Heart right ventricle (tissue), 16 donors: ENCODE data around the gene R3HDM2. TPM values are rescaled to one million over a fixed set of nuclear protein-coding genes. Genes with fewer than 3 reads are reported as not detected.
A peak's percentile ranks its signal among the peaks of the same experiment; 100 is the strongest.

Source experiments
- ATAC-seq, 8 donors: fragments of 200-7000 bp; cut with Tn5 transposase; one replicate each; pipeline ENCODE4 v1.9.1; 2020; ENCODE audit warnings: mild to moderate bottlenecking in 8 of 8, moderate library complexity in 8 of 8, moderate number of reproducible peaks in 1 of 8
- DNase-seq, 2 donors: peaks; one replicate each; pipeline ENCODE4 v3.0.0-alpha.2; 2020
- H3K27ac ChIP-seq, 10 donors: fragments of 200-600 bp; sonication (generic) in 2 of 10; one replicate each; pipeline versions ENCODE4 v1.5.0 to v1.8.0; 2020 to 2022; ENCODE audit warnings: mild to moderate bottlenecking in 3 of 10
- H3K27me3 ChIP-seq, 7 donors: fragments of 200-600 bp; one replicate each; pipeline ENCODE4 v1.8.0; 2021 to 2022; ENCODE audit warnings: mild to moderate bottlenecking in 2 of 7
- H3K36me3 ChIP-seq, 9 donors: fragments of 200-600 bp; sonication (generic) in 1 of 9; one replicate each; pipeline versions ENCODE4 v1.5.0 to v1.8.0; 2020 to 2022; ENCODE audit warnings: mild to moderate bottlenecking in 2 of 9
- H3K4me1 ChIP-seq, 9 donors: fragments of 200-600 bp; sonication (generic) in 1 of 9; one replicate each; pipeline versions ENCODE4 v1.5.0 to v1.8.0; 2020 to 2022; ENCODE audit warnings: mild to moderate bottlenecking in 4 of 9
- H3K4me3 ChIP-seq, 10 donors: fragments of 200-600 bp; sonication (generic) in 2 of 10; one replicate each; pipeline versions ENCODE4 v1.5.0 to v1.8.0; 2020 to 2022; ENCODE audit warnings: mild to moderate bottlenecking in 7 of 10, moderate library complexity in 2 of 10
- H3K9me3 ChIP-seq, 11 donors: fragments of 200-600 bp in 10 of 11; sonication (generic) in 2 of 11; one replicate each; pipeline versions ENCODE4 v1.5.0 to v1.8.0; 2013 to 2022; ENCODE audit warnings: mild to moderate bottlenecking in 2 of 11, control low read depth in 1 of 11, moderate library complexity in 1 of 11
- CTCF ChIP-seq, 9 donors: fragments of 200-600 bp; sonication (generic) in 2 of 9; IDR thresholded peaks; one replicate each; pipeline versions ENCODE4 v1.5.0 to v1.8.0; 2021 to 2022; ENCODE audit warnings: antibody characterized with exemption in 9 of 9, mild to moderate bottlenecking in 5 of 9, moderate library complexity in 1 of 9
- WGBS, 2 donors: extraction: QIAGEN DNeasy Blood & Tissue Kit; methylation state at CpG; one replicate each; pipeline ENCODE4 v1.1.7; 2013; ENCODE audit warnings: inconsistent platforms in 1 of 2; 5-methylcytosine and 5-hydroxymethylcytosine counted together
- intact Hi-C, 10 donors: fragments of 100-400 bp; cut with DNase I; formaldehyde crosslinking; loops; one replicate each; pipeline versions ENCODE4 v1.11.1 to v1.14.2; 2022
- polyA plus RNA-seq, 2 donors: library from polyadenylated mRNA; stranded (reverse); fragments of 200-250 nt; gene quantifications; one replicate each; pipeline ENCODE4 v1.2.3, GENCODE V29; 2013
- total RNA-seq, 10 donors: library from RNA; stranded (reverse); fragmentation: NEBNext Ultra II Directional in 3 of 10; extraction: Animal tissue kit (Norgen Biotek cat#: 25700) in 3 of 10; gene quantifications; one replicate each; pipeline versions ENCODE4 v1.2.1 to v1.2.4, GENCODE V29; 2021 to 2023
- donor health status: Arrhythmogenic right ventricular cardiomyopathy.
- donor health status: ischemic (EF 13 %, LVEDD 7.1; RV severe dilation, severe dysfunction).
- donor health status: healthy with polysubstance abuse.
- donor health status: DM: no; HTN: yes; CAD: no.
- donor health status: DM: no; HTN: no; CAD: no.
- donor health status: ischemic (EF 25% LVEDD 6.9; RV normal size, moderate dysfunction).
- donor health status: ischemic (EF 25% LVEDD 5.7; RV mildly dilated, moderate dysfunction).
- donor health status: healthy.
- donor health status: DM: yes; HTN: yes; CAD: no.
- donor health status: Ischemic cardiomyopathy.
- donor health status: ischemic (EF 35%, LVEDD 5.7; RV mildly dilated, moderate dysfunction).
- donor health status: nonischemic (EF 11% LVEDD 7.7; RV severe dilation, severe dysfunction).
- donor health status: DM: yes; HTN: yes; CAD: no.
- donor health status: PGD.
- donor health status: ischemic (EF 29% LVEDD 5.4; RV normal size, mild dysfunction).
- donor health status: nonischemic (EF 23%, LVEDD 6.1; RV moderate dilation, normal function).

Gene R3HDM2
- total and polyA plus RNA-seq, 12 donors: 15.5 to 107 (median 73.9) TPM

DNA sequence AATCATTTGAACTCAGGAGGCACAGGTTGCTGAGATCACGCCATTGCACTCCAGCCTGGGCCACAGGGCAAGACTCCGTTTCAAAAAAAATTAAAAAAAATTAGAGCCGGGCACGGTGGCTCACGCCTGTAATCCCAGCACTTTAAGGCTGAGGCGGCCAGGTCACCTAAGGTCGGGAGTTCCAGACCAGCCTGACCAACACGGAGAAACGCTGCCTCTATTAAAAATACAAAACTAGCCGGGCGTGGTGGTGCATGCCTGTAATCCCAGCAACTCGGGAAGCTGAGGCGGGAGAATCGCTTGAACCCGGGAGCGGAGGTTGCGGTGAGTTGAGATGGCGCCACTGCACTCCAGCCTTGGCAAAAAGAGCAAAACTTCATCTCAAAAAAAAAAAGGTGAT lies 35.7 kb downstream of the R3HDM2 start:
- H3K9me3 ChIP-seq: no peaks in the 10 kb centered on the region
- no peak overlapping the region for H3K4me3 ChIP-seq
- no peak overlapping the region for H3K27ac ChIP-seq
- TF ChIP-seq CTCF (IDR thresholded peaks at IDR 0.05): no peak
- ATAC-seq (no peak), DNase-seq (no peak)
- no peaks in the 10 kb centered on the region for H3K27me3 ChIP-seq
- peaks cover 0 to 6% (median 0%) of the 10 kb centered on the region in 9 donors for H3K4me1 ChIP-seq
- 94 to 96% methylated on average over 18 of the region's 18 CpGs for WGBS, 2 donors
- intact Hi-C loops: no loop called here
- peaks cover 0 to 64% (median 12%) of the 10 kb centered on the region in 9 donors for H3K36me3 ChIP-seq

GRCh38 chr12:57390174-57390573 lies 40.7 kb downstream of the R3HDM2 start:
- WGBS, 2 donors: 93 to 98% methylated on average over 2 of the region's 2 CpGs
- Histone ChIP-seq H3K36me3 (peaks cover 0 to 73% (median 10%) of the 10 kb centered on the region in 9 donors), H3K4me3 (no peak overlapping the region), H3K4me1 (peaks cover 0 to 28% (median 11%) of the 10 kb centered on the region in 9 donors), H3K9me3 (no peaks in the 10 kb centered on the region), H3K27me3 (no peaks in the 10 kb centered on the region), H3K27ac (peak overlapping the region in 3 of 10 donors; percentile 45 to 73 (median 45))
- ATAC-seq (no peak), DNase-seq (no peak)
- TF ChIP-seq CTCF (IDR thresholded peaks at IDR 0.05): no peak
- intact Hi-C loops: no loop called here

DNA sequence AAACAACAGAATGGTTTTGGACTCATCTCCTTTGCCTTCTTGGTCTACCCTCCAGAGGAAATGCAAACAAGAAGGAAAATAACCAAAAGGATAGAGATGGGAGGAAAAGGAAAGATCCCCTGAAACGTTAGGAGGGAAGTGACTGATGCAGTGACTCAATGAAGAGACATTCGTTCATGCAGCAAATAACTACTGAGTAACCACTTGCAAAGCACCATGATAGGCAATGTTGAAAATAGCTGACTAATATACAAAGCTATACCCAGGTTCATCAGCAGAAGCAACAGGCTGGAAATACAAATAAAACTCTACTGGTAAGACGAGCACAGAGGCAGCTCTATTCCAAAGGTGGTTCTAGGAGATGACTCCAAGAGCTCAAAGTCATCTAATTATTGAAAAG lies 41.8 kb downstream of the R3HDM2 start:
- intact Hi-C loops: no loop called here
- Histone ChIP-seq H3K9me3 (no peaks in the 10 kb centered on the region), H3K36me3 (peaks cover 0 to 61% (median 4%) of the 10 kb centered on the region in 9 donors), H3K27me3 (no peaks in the 10 kb centered on the region), H3K27ac (peak overlapping the region in 6 of 10 donors; percentile 37 to 73 (median 46)), H3K4me3 (no peak overlapping the region), H3K4me1 (peaks cover 0 to 28% (median 11%) of the 10 kb centered on the region in 9 donors)
- ATAC-seq: peak in 5 of 8 donors; percentile 47 to 70 (median 62)
- no peak for TF ChIP-seq CTCF (IDR thresholded peaks at IDR 0.05)
- DNase-seq: no peak
- whole genome bisulfite sequencing, 2 donors: 43 to 44% methylated on average over 3 of the region's 3 CpGs

DNA sequence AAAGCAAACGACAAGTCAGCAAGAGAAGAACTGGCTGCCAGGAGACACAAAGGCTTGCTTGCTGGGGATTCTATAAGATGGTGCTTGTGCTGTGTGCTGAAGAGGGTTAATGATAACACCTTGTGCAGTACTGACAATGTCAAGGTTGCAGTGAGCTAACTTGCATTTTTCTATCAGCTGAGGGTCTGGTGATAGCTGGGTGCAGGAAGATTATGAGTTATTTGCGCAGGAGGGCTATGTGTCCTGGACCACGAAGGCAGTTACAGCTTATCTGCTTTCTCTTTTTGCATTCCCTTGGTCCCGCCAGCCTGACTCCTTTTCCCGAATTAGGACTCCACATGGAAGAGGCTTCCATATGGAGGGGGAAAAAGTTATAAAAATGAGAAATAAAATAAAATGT lies 42.4 kb downstream of the R3HDM2 start:
- H3K9me3 ChIP-seq: no peaks in the 10 kb centered on the region
- H3K27me3 ChIP-seq: no peaks in the 10 kb centered on the region
- peak overlapping the region in 4 of 10 donors; percentile 45 to 73 (median 50) for H3K27ac ChIP-seq
- no peak for TF ChIP-seq CTCF (IDR thresholded peaks at IDR 0.05)
- 45 to 56% methylated on average over 5 of the region's 5 CpGs for WGBS, 2 donors
- DNase-seq: no peak
- H3K4me1 ChIP-seq: peaks cover 0 to 28% (median 11%) of the 10 kb centered on the region in 9 donors
- intact Hi-C loops: no loop called here
- peaks cover 0 to 56% (median 0%) of the 10 kb centered on the region in 9 donors for H3K36me3 ChIP-seq
- ATAC-seq: peak in 5 of 8 donors; percentile 39 to 83 (median 58)
- no peak overlapping the region for H3K4me3 ChIP-seq
